A172 (cell line): ENCODE measurements around the gene ATP5F1D. TPM values are rescaled to one million over a fixed set of nuclear protein-coding genes. Genes with fewer than 3 reads are reported as not detected.

Experiments used
- DNase-seq: peaks from one replicate; pipeline ENCODE4 v3.0.0-alpha.2; 2015; ENCODE audit warnings: low spot score
- total RNA-seq: library from RNA; depleted of rRNA; stranded (reverse); fragments of >200 nt; shearing (Covaris generic); gene quantifications from 2 replicates; pipeline ENCODE4 v1.2.3, GENCODE V29; 2014

ATP5F1D gene
- total RNA-seq, 1 experiment from 2014 or later: 78.9 TPM

DNA sequence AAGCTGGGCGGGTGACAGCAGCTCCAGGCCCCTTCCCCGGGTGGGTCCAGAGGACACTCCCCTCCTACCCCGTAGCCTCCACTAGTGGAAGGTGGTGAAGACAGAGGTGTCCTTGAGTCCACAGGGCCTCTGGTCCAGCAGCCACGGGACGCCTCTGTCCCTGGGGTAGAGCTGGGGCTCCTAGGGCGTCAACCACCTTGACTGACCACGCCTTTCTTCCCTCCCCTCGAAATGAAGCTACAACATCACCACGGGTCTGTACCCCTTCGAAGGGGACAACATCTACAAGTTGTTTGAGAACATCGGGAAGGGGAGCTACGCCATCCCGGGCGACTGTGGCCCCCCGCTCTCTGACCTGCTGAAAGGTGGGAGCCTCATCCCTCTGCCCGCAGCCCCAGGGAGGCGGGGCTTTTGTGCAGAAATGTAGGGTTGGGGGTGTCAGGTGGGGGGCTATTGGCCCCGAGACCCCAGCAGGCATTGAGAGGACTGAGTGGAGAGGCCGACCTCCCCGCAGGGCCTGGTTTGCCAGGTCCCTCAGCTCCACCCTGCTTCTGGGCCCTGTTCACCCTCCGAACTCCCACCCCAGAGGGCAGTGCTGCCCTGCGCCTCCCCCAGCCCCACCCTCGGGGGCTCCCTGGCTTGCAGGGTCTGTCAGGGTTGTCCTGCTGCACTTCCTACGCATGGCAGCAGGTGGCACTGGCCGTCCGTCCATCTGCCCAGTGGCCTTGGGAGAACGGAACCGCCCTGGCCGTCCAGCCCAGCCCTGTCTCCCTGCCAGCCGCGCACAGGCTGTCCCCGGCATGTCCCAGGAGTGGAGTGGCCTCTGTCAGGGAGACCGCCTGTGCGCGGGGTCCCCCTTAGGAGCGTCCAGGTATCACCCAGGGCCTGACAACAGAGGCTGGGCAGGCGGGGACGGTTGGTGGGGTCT is 20.3 kb upstream of the ATP5F1D start:
- peak; percentile 51 for DNase-seq

DNA sequence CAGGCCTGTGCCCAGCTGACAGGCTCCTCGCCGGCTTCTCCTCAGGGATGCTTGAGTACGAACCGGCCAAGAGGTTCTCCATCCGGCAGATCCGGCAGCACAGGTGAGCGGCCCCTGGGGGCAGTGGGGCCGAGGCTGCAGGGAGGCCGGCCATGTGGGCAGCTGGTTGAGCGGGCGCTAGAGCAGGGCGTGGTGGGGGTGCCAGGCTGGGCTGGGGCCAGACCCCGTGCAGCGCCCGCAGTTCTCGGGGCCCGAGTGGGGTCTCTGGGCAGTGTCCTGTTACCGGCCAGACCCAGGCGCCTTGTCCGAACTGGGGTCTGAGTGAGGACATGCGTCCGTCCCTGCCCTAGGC is 19.7 kb upstream of the ATP5F1D start:
- no peak for DNase-seq

GRCh38 chr19:1222394-1222793 is 19.2 kb upstream of the ATP5F1D start:
- DNase-seq: no peak

- DNase-seq: peak; percentile 75
These were observed 18.3 kb upstream of the ATP5F1D start for GRCh38 chr19:1223018-1223855.

GRCh38 chr19:1224047-1224825 is 17.3 kb upstream of the ATP5F1D start:
- no peak for DNase-seq

DNA sequence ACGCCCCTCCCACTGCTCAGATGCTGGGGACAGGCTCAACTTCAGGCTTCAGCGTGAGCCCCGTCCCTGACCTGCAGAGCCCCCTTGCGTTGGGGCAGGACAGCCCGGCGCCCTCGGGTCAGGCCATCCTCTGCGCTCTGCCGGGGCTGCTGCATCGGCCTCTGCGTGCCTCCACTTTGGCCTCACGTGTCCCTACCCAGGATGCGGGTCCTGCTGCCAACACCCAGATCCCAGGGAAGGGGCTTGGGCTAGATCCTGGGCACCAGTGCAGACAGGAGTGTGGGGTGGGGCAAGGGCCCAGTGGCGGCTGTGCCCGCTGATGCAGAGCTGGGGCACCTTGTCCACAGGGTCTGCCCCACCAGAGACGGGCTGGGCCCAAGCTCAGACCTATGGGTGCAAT is 16.7 kb upstream of the ATP5F1D start:
- no peak for DNase-seq

GRCh38 chr19:1225440-1226226 is 15.9 kb upstream of the ATP5F1D start:
- no peak for DNase-seq

DNA sequence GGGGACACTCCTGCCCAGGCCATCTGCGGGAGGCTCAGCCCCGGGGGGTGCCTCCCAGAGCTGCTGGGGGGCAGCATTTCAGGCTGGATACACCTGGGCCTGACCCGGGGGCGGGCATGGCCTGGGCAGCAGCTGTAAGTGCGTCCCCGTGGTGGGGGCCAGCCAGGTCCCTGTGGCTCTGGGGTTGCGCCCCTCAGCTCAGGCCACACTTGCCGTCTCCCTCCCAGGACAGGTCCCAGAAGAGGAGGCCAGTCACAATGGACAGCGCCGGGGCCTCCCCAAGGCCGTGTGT is 15.4 kb upstream of the ATP5F1D start:
- no peak for DNase-seq

- no peak for DNase-seq
These were observed 14.8 kb upstream of the ATP5F1D start for GRCh38 chr19:1226522-1227303.

GRCh38 chr19:1227304-1228054 is 14.1 kb upstream of the ATP5F1D start:
- no peak for DNase-seq

DNA sequence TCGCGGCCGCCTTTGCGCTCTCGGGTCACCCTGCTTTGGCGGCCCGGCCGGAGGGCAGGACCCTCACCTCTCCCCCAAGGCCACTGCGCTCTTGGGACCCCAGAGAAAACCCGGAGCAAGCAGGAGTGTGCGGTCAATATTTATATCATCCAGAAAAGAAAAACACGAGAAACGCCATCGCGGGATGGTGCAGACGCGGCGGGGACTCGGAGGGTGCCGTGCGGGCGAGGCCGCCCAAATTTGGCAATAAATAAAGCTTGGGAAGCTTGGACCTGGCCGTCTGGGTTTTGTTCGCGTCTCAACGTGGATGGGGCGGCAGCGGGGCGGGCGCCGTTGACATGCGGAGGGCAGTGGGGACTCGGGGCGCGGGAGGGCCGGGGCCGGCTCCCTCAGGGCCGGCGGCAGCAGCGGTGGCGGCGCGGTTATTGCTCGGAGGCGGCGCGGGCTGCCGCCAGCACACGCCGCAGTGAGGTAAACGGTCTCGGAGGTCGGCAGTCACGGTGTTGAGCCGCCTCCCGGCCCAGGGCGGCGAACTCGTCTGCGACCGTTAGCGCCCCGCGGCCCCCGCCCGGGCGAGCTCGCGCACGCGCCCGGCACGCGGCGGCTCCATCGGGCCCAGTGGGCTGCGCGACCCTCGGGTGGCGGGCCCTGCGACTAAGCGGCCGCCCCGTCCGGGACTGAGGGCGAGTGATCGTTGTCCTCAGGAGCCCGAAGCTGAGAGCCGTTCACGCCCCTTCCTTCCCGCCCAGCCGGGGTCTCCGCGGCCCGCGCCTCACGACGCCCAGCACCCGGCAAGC is 13.2 kb upstream of the ATP5F1D start:
- DNase-seq: no peak

DNA sequence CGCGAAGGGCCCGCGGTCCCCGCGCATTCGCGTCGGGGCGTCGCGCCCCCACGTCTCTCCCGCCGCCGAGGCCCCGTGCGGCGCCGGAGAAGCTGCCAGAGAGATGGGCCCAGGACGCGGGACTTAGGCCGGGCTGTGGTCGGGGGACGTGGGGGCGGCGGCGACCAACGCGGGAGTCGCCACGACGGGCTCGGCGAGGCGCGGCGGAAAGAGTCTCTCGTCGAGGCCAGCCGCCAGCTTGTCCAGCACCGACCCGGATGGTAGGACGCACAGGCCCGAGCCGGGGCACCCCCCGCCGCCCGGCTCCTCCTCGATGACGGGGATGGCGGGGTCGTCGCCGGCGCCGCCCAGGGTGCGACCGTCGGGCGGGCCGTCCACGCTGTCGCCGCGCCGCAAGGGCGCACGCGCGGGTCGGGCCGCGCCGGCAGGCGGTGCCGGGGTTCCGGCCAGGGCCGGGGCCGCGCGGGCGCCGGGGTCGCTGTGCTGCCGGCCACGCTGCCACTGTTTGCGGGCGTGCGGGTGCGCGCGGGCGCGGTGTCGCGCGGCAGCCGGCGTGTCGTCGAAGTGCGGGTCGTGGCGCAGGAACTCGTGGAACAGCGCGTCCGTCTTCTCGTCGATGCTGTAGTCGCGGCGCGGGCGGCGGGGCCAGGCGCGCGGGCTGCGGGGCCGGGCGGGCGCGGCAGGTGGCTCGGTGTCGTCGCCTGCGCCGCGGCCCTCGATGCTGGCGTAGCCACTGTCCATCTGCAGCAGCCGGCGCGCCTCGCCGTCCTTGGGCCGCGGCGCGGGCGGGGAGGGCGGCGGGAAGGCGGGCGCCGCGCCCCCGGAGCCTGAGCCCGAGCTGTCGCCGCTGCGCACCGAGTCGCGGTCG is 12.3 kb upstream of the ATP5F1D start:
- no peak for DNase-seq

- DNase-seq: no peak
These were observed 11.4 kb upstream of the ATP5F1D start for GRCh38 chr19:1229924-1230782.

GRCh38 chr19:1230783-1231489 is 10.6 kb upstream of the ATP5F1D start:
- DNase-seq: no peak

GRCh38 chr19:1231729-1232637 is 9.6 kb upstream of the ATP5F1D start:
- peak; percentile 75 for DNase-seq
